ENCODE measurements around the gene ATP6V0C. TPM values are rescaled to one million over a fixed set of nuclear protein-coding genes. Genes with fewer than 3 reads are reported as not detected.

The ATP6V0C gene
- total and polyA plus RNA-seq, 2 donors from 2014 or later: 303 to 520 TPM

DNA sequence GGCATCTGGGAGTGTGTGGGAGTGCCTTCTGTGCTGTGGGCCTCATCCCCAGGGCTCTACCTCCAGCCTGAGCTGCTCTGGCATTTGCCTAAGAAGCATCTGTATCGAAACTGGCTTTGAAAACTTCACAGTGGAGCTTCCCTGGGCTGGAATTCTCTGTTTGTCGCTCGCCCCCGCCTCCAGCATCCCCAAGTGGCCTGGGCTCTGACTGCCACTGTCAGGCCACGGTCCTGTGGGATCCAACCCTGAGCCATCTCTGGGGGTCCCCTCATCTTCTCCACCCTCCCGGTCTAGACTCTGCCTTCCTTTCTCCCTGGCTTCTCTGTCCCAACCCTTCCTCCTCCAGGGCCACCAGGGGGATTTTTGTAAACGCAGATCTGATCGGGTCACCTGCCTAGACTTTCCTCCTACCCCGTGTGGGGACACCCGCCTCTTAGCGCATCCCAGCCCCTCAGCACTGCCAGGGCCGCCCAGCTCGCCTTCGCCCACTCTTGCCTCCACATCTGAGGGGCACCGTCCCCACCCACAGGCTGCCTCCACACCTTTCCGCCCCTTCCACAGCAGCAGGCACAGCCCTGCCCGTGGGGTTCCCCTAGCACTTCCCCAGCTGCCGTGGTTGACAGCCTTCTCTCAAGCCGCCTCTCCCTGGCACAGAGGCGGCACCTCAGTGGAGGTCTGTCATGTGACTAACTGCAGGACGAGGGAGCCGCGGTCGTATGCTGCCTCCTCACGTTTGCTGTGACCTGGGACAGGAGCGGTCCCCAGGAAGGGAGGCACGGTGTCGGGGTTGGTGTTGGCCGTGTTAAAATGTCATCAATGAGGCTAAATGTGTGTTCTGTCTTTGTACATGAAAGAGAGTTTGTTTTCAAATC lies 26.9 kb upstream of the ATP6V0C start:
- Histone ChIP-seq H3K9me3 (ENCODE audit: control insufficient read depth in 2 of 3, insufficient read depth in 1 of 3, low read length in 3 of 3) (no peaks in the 10 kb centered on the region), H3K27me3 (ENCODE audit: control insufficient read depth, insufficient read depth, low read length) (no peaks in the 10 kb centered on the region), H3K9ac (ENCODE audit: low read length in 3 of 3) (peak overlapping the region in 1 of 3 donors; percentile 14), H3K27ac (ENCODE audit: low read depth in 2 of 2, low read length in 2 of 2) (peak overlapping the region; percentile 65 to 71), H3K4me3 (ENCODE audit: low read length in 3 of 3) (no peak overlapping the region), H3K36me3 (ENCODE audit: control insufficient read depth in 2 of 3, insufficient read depth in 3 of 3, low read length in 3 of 3) (peaks cover 0 to 3% (median 0%) of the 10 kb centered on the region in 3 donors), H3K4me1 (ENCODE audit: control insufficient read depth in 2 of 3, insufficient read depth in 2 of 3, low read depth in 1 of 3, low read length in 3 of 3) (peaks cover 2 to 58% (median 15%) of the 10 kb centered on the region in 3 donors)
- intact Hi-C loops (cut with DNase I): no loop called here
- TF ChIP-seq, protein P1, sequence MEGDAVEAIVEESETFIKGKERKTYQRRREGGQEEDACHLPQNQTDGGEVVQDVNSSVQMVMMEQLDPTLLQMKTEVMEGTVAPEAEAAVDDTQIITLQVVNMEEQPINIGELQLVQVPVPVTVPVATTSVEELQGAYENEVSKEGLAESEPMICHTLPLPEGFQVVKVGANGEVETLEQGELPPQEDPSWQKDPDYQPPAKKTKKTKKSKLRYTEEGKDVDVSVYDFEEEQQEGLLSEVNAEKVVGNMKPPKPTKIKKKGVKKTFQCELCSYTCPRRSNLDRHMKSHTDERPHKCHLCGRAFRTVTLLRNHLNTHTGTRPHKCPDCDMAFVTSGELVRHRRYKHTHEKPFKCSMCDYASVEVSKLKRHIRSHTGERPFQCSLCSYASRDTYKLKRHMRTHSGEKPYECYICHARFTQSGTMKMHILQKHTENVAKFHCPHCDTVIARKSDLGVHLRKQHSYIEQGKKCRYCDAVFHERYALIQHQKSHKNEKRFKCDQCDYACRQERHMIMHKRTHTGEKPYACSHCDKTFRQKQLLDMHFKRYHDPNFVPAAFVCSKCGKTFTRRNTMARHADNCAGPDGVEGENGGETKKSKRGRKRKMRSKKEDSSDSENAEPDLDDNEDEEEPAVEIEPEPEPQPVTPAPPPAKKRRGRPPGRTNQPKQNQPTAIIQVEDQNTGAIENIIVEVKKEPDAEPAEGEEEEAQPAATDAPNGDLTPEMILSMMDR (IDR thresholded peaks at IDR 0.05; ENCODE audit: borderline replicate concordance, extremely low read depth, insufficient read depth): peak; percentile 64
- DNase-seq (peak; percentile 56 to 92 (median 72)), FAIRE-seq (no peak)

DNA sequence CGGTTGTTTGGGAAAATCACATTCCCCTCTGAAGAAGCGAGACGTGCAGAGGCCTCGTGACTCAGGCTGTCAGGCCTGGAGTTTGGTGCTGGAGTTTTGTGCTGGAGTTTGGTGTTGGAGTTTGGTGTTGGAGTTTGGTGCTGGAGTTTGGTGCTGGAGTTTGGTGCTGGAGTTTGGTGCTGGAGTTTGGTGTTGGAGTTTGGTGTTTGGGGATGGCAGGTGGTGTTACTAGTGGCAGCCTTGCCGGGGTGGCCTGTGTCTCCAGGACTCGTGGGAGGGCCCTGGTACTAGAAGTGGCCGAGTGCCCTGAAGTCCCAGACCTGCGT lies 26.3 kb upstream of the ATP6V0C start:
- Histone ChIP-seq H3K4me1 (ENCODE audit: control insufficient read depth in 2 of 3, insufficient read depth in 2 of 3, low read depth in 1 of 3, low read length in 3 of 3) (peaks cover 2 to 54% (median 15%) of the 10 kb centered on the region in 3 donors), H3K4me3 (ENCODE audit: low read length in 3 of 3) (no peak overlapping the region), H3K27ac (ENCODE audit: low read depth in 2 of 2, low read length in 2 of 2) (peak overlapping the region; percentile 71 to 83), H3K9me3 (ENCODE audit: control insufficient read depth in 2 of 3, insufficient read depth in 1 of 3, low read length in 3 of 3) (no peaks in the 10 kb centered on the region), H3K36me3 (ENCODE audit: control insufficient read depth in 2 of 3, insufficient read depth in 3 of 3, low read length in 3 of 3) (peaks cover 0 to 3% (median 0%) of the 10 kb centered on the region in 3 donors), H3K9ac (ENCODE audit: low read length in 3 of 3) (peak overlapping the region in 1 of 3 donors; percentile 14), H3K27me3 (ENCODE audit: control insufficient read depth, insufficient read depth, low read length) (no peaks in the 10 kb centered on the region)
- FAIRE-seq: no peak
- intact Hi-C loops (cut with DNase I): no loop called here
- DNase-seq: no peak
- TF ChIP-seq, protein P1 (IDR thresholded peaks at IDR 0.05; ENCODE audit: borderline replicate concordance, extremely low read depth, insufficient read depth): no peak

DNA sequence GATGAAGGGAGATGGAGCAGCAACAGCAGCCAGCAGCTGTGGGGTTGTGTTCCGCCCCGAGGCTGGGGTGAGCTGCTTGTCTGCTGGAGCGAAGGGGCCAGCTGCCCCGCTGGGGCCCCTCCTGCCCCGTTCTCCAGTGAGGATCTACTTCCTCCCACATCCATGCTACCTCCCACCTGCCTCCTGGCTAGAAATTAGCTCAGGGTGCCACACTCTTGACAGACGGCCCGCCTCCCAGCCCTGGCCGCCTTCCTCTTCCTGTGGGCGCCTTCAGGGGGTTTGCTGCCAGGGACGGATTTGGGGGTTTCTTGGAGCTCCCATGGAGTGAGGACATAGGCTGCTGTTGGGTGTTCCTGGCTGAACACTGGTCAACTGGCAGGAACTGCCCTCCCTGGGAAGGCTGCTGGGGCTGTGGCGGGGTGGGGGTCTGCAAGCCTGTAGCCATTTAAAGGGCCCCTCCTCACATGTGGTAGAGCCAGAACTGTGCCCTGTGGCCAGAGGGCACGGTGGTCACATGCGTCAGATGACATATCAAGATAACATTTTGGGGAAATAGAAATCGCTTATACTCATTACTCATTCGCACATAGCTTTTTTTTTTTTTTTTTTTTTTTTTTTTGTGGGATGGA lies 25.7 kb upstream of the ATP6V0C start:
- no peak for FAIRE-seq
- H3K27ac ChIP-seq (ENCODE audit: low read depth in 2 of 2, low read length in 2 of 2): peak overlapping the region; percentile 71 to 83

More for the DNA sequence above, 25.7 kb upstream of the ATP6V0C start:
- DNase-seq: peak in 4 of 5 donors; percentile 46 to 73 (median 72)
- Histone ChIP-seq H3K36me3 (ENCODE audit: control insufficient read depth in 2 of 3, insufficient read depth in 3 of 3, low read length in 3 of 3) (peaks cover 0 to 3% (median 0%) of the 10 kb centered on the region in 3 donors), H3K4me3 (ENCODE audit: low read length in 3 of 3) (no peak overlapping the region), H3K9ac (ENCODE audit: low read length in 3 of 3) (peak overlapping the region in 2 of 3 donors; percentile 10 to 14), H3K4me1 (ENCODE audit: control insufficient read depth in 2 of 3, insufficient read depth in 2 of 3, low read depth in 1 of 3, low read length in 3 of 3) (peaks cover 2 to 51% (median 15%) of the 10 kb centered on the region in 3 donors), H3K9me3 (ENCODE audit: control insufficient read depth in 2 of 3, insufficient read depth in 1 of 3, low read length in 3 of 3) (no peaks in the 10 kb centered on the region), H3K27me3 (ENCODE audit: control insufficient read depth, insufficient read depth, low read length) (no peaks in the 10 kb centered on the region)
- TF ChIP-seq, protein P1 (IDR thresholded peaks at IDR 0.05; ENCODE audit: borderline replicate concordance, extremely low read depth, insufficient read depth): no peak
- intact Hi-C loops (cut with DNase I): no loop called here
